Adipose tissue (tissue), 3 donors: ENCODE data around the gene CITED2. TPM values are rescaled to one million over a fixed set of nuclear protein-coding genes. Genes with fewer than 3 reads are reported as not detected.
"Not testable (repeated sequence)": the region's sequence is repeated elsewhere in the genome, so short reads cannot be mapped to it uniquely, and the experiment has no call there.

Experiments
- H3K27ac ChIP-seq: one replicate; pipeline ENCODE4 v1.5.1; 2013; ENCODE audit warnings: low read depth, low read length
- WGBS, 3 donors: extraction: QIAGEN DNeasy Blood & Tissue Kit; methylation state at CpG; one replicate each; pipeline ENCODE4 v1.1.7; 2013; 5-methylcytosine and 5-hydroxymethylcytosine counted together
- polyA plus RNA-seq, 3 donors: library from polyadenylated mRNA; stranded (reverse); fragments of 200-250 nt; gene quantifications; one replicate each; pipeline ENCODE4 v1.2.3, GENCODE V29; 2013
- donor health status: healthy with polysubstance abuse.
- donor health status: Bipolar disorder and iron deficiency.
- donor health status: healthy.

CITED2 gene
- 100 to 1,000 TPM in 1 of 3 donors, 10 to 100 TPM in 2; 42.2 to 116 (median 46.7) TPM for polyA plus RNA-seq

GRCh38 chr6:139374357-139375225 lies at the start of gene CITED2:
TSS of gene CITED2 (minus strand) at chr6:139374648. CDS start at chr6:139373944, 704 bp downstream.
- WGBS, 3 donors = 1% methylated on average over 80 to 82 of the region's 82 CpGs
- no peak within 1 kb of the TSS for H3K27ac ChIP-seq

GRCh38 chr6:139423037-139423703 lies 48.7 kb upstream of the CITED2 start:
- WGBS, 3 donors = 80 to 86% (median 84%) methylated on average over 6 of the region's 6 CpGs
- no peak overlapping the region for H3K27ac ChIP-seq

- 38 to 76% (median 71%) methylated on average over 9 of the region's 9 CpGs for WGBS, 3 donors
- no peak overlapping the region for H3K27ac ChIP-seq
Observed at GRCh38 chr6:139422105-139423036, 47.9 kb upstream of the CITED2 start.

GRCh38 chr6:139418481-139419132 lies 44.2 kb upstream of the CITED2 start:
- 78 to 80% (median 78%) methylated on average over 5 of the region's 5 CpGs for WGBS, 3 donors
- no peak overlapping the region for H3K27ac ChIP-seq

- no peak overlapping the region for H3K27ac ChIP-seq
- 39 to 88% (median 87%) methylated on average over 2 of the region's 2 CpGs for WGBS, 3 donors
Observed at GRCh38 chr6:139416146-139416545, 41.7 kb upstream of the CITED2 start.

GRCh38 chr6:139415365-139415764 lies 40.9 kb upstream of the CITED2 start:
- H3K27ac ChIP-seq = no peak overlapping the region
- 75 to 91% (median 83%) methylated on average over 3 of the region's 3 CpGs for WGBS, 3 donors

- WGBS, 3 donors = 88 to 97% (median 96%) methylated on average over 1 of the region's 1 CpG
- not testable (repeated sequence) for H3K27ac ChIP-seq
Observed at GRCh38 chr6:139412103-139412502, 37.7 kb upstream of the CITED2 start.

- H3K27ac ChIP-seq = no peak overlapping the region
- WGBS, 3 donors = 85 to 92% (median 90%) methylated on average over 4 of the region's 4 CpGs
Observed at GRCh38 chr6:139409026-139409425, 34.6 kb upstream of the CITED2 start.

GRCh38 chr6:139407718-139408222 lies 33.3 kb upstream of the CITED2 start:
- H3K27ac ChIP-seq = no peak overlapping the region
- 64 to 72% (median 72%) methylated on average over 4 of the region's 4 CpGs for WGBS, 3 donors

GRCh38 chr6:139406577-139407343 lies 32.3 kb upstream of the CITED2 start:
- WGBS, 3 donors = 76 to 97% (median 88%) methylated on average over 4 of the region's 4 CpGs
- H3K27ac ChIP-seq = no peak overlapping the region

GRCh38 chr6:139402876-139403386 lies 28.5 kb upstream of the CITED2 start:
- WGBS, 3 donors = 65 to 87% (median 69%) methylated on average over 7 of the region's 7 CpGs
- no peak overlapping the region for H3K27ac ChIP-seq

- no peak overlapping the region for H3K27ac ChIP-seq
Observed at GRCh38 chr6:139398658-139399057, 24.2 kb upstream of the CITED2 start.

GRCh38 chr6:139395891-139396301 lies 21.4 kb upstream of the CITED2 start:
- WGBS, 3 donors = 70 to 83% (median 70%) methylated on average over 9 of the region's 9 CpGs
- no peak overlapping the region for H3K27ac ChIP-seq

More at GRCh38 chr6:139398658-139399057, 24.2 kb upstream of the CITED2 start:
- 48 to 62% (median 57%) methylated on average over 1 of the region's 1 CpG for WGBS, 3 donors

- 59 to 83% (median 77%) methylated on average over 1 of the region's 1 CpG for WGBS, 3 donors
- H3K27ac ChIP-seq = no peak overlapping the region
Observed at GRCh38 chr6:139395371-139395770, 20.9 kb upstream of the CITED2 start.

GRCh38 chr6:139394027-139394649 lies 19.7 kb upstream of the CITED2 start:
- 65 to 90% (median 82%) methylated on average over 1 of the region's 1 CpG for WGBS, 3 donors
- H3K27ac ChIP-seq = no peak overlapping the region

GRCh38 chr6:139392794-139393193 lies 18.3 kb upstream of the CITED2 start:
- WGBS, 3 donors = 87 to 89% (median 87%) methylated on average over 1 of the region's 1 CpG
- H3K27ac ChIP-seq = no peak overlapping the region
